SW480 (cell line): Measurements from ENCODE around the gene UBE2C.
"Not testable (repeated sequence)": the region's sequence is repeated elsewhere in the genome, so short reads cannot be mapped to it uniquely, and the experiment has no call there.

Experiments used
- DNase-seq: peaks from one replicate; pipeline ENCODE4 v3.0.0-alpha.2; 2016; ENCODE audit warnings: low spot score

The UBE2C gene

DNA sequence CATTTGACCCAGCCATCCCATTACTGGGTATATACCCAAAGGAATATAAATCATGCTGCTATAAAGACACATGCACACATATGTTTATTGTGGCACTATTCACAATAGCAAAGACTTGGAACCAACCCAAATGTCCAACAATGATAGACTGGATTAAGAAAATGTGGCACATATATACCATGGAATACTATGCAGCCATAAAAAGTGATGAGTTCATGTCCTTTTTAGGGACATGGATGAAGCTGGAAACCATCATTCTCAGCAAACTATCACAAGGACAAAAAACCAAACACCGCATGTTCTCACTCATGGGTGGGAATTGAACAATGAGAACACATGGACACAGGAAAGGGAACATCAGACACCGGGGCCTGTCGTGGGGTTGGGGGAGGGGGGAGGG lies 14.5 kb upstream of the UBE2C start:
- DNase-seq: not testable (repeated sequence)

GRCh38 chr20:45798935-45799642 lies 13.4 kb upstream of the UBE2C start:
- DNase-seq: peak; percentile 69

DNA sequence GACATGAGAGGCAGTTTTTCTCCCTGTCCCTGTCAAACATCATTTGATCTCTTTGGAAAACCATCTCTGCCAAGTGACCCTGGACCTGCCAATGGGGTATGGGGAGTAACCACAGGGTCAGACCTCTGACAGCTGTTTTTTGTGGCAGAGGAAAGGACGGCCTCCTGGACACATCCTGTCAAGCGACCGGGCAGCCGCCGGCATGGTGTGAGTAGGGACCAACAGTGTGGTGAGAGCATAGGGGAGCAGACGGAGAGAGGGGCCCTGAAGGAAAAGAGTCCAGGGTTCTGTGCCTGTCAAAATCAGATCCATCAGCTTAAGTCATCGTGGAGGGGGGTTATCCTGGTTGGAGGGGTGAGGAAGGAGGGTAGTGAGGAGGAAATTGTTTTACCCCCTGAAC lies 10.6 kb upstream of the UBE2C start:
- DNase-seq: no peak

- DNase-seq: no peak
Measured at GRCh38 chr20:45810191-45810970, 2.1 kb upstream of the UBE2C start.

DNA sequence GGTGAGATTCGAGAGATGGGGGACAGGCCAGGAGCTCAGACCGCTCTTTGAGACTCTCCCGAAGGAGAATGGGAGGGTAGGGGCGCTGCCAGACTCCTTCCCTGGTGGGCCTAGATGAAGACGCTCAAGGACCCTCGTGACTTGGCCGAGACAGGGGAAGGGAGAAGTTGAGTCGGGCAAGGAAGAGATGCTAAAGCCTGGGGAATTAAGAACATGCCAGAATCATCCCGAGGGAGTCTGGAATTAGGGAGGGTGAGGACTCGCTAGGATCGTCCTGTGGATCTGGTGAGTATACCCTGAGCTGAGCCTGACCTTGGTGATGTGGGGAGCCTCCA lies 529 bp downstream of the UBE2C start:
- DNase-seq: no peak

DNA sequence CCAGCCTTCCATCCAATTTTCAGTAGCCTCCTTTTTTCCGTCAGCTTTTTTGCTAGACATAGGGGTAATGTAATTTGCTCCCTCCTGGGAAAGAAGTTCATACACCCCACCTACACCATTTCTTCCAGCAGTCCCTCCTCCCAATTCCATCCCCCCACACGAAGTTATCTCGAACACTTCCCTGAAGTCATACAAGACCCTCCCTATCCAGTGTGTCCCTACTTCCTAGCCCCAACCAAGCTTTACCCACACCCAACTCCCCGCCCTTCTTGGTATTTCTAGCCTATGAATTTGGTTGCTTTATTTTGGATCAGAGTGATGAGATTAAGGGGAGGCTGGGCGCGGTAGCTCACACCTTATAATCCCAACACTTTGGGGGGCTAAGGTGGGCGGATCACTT lies 1.0 kb downstream of the UBE2C start:
- no peak for DNase-seq

DNA sequence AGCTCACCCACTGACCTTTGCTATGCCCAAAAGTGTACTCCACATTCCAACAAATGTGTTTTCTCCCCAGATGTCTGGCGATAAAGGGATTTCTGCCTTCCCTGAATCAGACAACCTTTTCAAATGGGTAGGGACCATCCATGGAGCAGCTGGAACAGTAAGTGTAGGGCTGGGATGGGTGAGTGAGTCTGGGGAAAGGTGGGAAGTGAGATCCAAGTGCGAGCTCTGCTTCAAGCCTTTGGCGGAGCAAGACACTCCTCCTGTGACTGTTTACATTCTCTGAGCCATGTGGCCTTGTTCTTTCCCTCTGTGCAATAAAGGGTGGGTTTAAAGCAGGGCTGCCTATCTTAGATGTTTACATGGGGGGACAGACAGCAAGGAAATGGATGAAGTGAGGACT lies 1.9 kb downstream of the UBE2C start:
- no peak for DNase-seq

- DNase-seq: no peak
Measured at GRCh38 chr20:45816951-45817350, 4.5 kb downstream of the UBE2C start.

- peak; percentile 41 for DNase-seq
Measured at GRCh38 chr20:45817376-45818194, 5.1 kb downstream of the UBE2C start.

- DNase-seq: no peak
Measured at GRCh38 chr20:45818239-45818638, 5.8 kb downstream of the UBE2C start.

- DNase-seq: no peak
Measured at GRCh38 chr20:45819466-45819865, 7.0 kb downstream of the UBE2C start.

GRCh38 chr20:45821947-45822346 lies 9.5 kb downstream of the UBE2C start:
- no peak for DNase-seq

GRCh38 chr20:45822857-45823256 lies 10.4 kb downstream of the UBE2C start:
- DNase-seq: no peak

DNA sequence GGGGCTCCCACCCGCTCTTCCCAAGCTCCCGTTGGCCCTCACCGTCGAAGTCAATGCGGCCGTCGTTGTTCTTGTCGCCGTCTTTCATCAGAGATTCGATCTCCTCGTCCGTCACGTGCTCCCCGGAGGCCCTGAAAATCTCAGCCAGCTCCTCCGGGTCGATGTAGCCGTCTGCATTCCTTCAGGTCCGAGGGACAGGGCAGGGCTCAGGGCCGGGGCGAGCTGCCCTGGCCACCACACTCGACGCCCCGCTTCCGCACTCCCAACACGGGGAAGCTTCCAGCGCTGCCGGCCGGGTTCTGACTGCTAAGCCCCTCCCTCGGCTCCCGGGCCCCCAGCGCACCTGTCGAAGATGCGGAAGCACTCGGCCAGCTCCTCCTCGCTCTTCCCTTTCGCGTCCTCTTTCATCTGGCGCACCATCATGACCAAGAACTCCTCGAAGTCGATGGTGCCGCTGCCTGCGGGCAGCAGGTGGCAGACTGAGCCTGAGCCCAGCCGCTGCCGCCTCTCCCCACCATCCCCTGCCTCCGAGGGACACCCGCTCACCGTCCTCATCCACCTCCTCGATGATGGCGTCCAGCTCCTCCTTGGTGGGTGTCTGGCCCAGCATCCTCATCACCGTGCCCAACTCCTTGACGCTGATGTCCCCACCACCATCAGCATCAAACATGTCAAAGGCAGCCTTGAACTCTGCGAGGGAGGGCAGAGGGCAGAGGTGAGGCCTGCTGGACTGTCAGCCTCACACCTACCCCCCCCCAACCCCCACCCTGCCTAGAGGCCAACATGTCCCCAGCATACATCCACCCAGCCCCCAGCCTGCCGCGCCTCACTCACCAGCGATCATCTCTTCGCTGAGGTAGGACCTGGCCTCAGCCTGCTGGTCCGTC lies 11.7 kb downstream of the UBE2C start:
- DNase-seq: no peak

DNA sequence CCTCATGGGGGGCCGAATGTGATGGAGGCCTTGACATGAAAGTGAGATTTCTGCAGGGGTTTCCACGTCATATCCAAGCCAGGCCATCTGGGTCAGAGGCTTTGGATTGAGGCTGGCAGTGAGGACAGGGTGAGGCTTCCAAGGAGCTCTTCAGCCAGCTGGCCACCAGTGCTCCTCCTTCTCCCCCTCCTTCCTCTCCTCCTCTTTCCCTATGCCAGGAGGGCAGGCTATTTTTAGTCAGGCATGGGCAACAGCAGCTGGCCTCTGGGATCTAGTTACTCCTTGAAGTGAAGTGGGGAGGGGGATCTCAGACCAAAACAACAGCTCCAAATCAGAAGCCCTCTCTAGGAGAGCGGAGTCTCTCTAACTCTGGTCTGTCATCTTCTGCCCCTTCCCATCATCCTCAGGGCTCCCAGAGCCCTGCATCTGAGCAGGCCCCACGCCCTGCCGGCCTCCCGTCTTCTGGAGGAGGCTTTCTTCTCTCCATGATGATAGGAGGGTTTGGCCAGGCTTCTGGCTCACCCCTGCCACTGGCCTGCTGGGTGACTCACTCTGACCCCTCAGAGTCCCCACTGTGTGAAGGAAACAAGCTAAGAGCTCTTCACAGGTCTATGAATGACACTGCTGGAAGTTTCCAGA lies 14.1 kb downstream of the UBE2C start:
- no peak for DNase-seq

DNA sequence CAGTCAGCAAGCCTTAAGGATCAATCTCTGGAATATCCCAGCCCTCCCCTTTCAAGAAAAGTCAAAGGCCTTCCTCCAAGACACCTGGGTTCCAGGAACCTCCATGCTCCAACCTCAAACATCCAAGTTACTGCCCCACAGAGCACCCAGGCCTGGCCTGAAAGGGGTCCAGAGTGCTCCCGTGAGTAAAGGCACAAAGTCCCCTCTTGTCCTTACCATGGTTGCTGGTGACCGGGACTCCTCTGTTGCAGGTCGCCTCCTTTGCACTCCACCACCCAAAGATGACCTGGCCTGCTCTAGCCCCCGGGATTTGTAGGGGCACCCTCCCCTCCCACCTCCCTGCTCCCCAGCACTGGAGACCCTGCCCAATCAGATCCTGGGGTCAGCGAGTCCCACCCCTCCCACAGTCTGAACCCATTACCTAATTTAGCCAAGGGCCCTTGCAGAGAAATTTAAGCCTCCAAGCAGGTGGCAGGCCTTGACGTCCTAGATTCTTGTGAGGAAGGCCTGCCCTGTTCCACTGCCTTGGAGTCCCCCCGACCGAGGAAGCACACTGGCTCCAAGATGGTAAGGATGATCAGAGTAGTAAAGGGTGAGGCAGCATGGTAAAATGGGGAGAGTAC lies 14.7 kb downstream of the UBE2C start, which contains the start of gene TNNC2:
Gene TNNC2, minus strand, starts transcription at position 283 of the 623 bp plus-strand sequence. Its CDS starts 64 bp downstream, at position 219.
- DNase-seq: no peak

DNA sequence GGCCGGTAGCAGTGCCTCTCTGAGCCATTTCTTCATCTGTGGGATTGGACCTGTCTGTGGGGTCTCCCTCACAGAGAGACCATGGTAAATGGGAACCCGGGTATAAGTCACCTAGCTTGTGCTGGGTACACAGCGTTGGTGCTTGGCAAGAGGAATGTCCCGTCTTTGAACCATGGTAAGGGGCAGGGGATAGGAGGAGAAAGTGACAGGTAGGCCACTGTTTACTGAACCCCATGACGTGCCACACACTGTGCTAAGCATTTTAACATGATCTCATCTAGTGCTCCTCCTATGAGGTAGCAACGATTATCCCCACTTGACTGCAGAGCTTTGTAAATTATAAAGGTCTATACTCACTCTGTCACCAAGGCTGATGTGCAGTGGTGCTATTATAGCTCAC lies 15.3 kb downstream of the UBE2C start:
- DNase-seq: no peak

DNA sequence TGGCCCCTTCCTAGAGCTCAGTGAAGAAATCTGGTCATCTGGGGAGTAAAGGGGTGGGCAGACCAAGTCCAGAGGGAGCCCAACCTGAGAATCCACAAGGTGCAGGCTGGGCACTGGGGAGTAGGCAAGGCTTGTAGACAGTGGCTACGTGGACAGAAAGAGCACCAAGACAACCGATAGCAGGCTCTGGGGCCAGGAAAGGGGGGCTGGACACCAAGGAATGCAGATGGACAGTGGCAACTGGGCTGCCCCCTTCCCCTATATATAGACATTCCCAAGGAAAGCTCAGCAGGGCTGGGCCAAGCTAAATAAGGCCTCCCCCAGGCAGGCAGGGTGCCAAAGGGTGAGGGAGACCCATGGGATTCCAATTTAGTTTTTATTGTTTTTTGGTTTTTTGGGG lies 16.1 kb downstream of the UBE2C start:
- no peak for DNase-seq

DNA sequence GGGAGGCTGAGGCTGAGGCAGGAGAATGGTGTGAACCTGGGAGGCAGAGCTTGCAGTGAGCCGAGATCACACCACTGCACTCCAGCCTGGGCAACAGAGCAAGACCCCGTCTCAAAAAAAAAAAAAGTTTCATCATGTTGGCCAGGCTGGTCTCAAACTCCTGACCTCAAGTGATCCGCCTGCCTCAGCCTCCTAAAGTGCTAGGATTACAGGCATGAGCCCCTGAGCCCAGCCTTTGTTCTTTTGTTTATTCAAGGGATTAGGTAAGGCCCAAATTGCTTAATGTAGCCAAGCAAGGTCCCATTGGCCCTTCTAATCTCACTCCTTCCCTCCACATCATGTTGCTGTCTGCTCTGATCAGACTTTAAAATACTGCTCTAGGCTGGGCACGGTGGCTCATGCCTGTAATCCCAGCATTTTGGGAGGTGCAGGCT lies 17.2 kb downstream of the UBE2C start:
- not testable (repeated sequence) for DNase-seq

DNA sequence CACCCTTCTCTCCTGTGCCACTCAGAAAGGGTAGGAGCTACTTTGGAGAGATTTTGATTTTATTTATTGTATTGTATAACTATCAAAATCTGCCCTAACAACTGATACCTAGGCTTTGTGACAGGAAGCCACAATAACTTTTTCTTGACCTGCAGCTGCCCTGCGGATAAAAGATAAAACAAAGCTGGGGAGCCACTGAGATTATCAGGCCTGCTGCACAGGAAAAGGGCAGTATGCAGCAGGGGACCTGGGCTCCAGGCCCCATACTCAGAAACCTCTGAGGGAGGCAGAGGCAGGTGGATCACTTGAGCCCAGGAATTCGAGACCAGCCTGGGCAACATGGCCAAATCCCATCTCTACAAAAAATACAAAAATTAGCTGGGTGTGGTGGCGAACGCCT lies 20.2 kb downstream of the UBE2C start:
- DNase-seq: no peak
